HG02610 (cell line): ENCODE data around the gene FUT3.

Experiments used
- ATAC-seq: cut with Tn5 transposase; IDR thresholded peaks from one replicate; pipeline ENCODE4 v1.9.1; 2021; ENCODE audit warnings: mild to moderate bottlenecking, moderate library complexity; ENCODE audit not compliant: unreplicated experiment

The FUT3 gene

DNA sequence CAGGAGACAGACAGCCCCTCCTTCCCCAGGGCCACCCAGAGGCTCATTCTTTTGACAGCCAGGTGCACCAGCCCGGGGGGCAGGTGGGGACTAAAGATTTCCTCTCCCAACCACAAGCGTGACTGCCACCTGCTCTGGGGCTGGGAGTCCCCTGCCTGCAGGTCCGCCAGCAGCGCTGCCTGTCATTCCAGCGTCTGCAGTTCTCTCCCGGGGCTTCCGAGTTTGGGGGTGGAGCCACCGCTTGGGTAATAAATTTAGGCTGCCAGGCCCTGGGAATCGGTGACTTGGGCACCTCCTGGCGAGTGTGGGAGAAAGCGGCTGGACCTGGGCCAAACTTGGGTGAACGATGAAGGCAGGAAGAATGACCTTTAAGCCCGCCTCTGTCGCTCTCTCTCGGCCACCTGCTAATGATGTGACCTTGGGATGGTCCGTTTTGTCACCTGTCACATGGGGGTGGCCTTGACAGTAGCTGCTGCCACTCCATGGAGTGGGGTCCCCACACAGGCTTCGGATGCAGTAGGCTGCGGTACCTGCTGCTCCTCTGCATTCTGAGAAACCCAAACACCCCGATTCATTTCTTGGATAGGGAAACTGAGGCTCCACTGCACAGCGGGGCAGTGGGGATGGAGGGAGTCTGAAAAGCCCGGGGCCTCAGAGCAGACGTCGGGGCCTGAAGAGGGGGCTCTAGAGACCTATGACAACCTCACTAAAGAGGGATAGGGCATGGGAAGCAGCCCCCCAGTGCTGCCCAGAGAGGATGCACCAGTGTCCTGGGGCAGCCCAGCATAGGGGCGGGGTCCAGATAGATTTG lies 24.5 kb downstream of the FUT3 start:
- ATAC-seq = no peak

- ATAC-seq = no peak
Observed at GRCh38 chr19:5825178-5825577, 26.1 kb downstream of the FUT3 start.

- ATAC-seq = no peak
Observed at GRCh38 chr19:5824751-5825150, 26.5 kb downstream of the FUT3 start.

DNA sequence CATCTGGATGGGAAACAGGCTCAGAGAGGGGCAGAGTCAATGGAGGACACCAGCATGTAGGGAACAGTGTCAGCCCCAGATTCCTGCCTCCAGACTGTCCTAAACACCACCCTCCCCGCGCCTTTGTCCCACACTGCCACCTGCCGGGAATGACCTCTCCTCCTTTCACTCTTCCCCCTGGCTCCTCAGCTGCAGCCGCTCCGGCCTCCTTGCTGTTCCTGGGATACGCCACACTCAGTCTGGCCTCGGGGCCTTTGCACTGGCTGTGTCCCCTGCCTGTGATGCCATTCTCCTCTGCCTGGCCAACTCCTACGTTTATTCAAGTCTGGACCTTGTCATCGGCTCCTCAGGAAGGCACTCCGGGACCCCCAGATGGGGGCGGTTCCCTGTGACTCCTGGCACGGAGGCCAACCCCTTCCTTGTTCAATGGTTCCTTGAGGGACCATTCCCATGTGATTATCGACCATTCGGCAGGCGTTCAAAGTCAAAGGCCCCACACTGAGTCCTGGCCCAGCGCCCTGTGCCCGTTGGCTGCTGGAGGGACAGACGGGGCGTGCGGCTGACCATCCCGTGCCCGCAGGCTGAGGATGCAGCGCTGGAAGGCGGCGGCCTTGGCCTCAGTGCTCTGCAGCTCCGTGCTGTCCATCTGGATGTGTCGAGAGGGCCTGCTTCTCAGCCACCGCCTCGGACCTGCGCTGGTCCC lies 27.5 kb downstream of the FUT3 start:
- ATAC-seq = no peak

GRCh38 chr19:5822181-5822844 lies 28.9 kb downstream of the FUT3 start:
- ATAC-seq = no peak

DNA sequence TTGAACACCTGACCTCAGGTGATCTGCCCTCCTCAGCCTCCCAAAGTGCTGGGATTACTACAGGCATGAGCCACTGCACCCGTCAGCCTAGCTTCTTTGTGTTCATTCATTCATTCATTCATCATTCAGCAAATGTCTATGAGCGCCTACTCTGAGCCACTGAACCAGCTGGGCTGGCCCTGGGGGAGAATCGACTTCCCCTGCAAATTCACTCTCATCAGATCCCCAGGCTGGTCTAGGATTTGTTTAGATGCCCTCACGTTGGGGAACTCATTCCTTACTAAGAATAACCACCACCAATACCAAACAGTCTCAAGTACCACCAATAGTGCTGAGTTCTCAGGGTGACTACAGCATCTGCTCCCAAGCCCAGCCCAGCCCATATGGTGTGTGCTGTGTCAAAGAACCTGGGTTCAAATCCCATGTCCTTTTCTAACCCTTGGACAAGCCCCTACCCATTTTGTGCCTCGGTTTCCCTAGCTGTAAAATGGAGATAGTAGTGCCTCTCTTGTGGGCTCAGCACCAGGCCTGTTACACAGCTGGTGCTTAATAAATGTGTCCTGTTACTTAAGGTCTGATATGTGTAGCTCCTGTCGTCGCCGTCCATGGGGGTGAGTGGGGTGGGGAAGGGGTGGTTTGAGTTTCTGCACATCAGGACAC lies 29.6 kb downstream of the FUT3 start:
- ATAC-seq = no peak

- ATAC-seq = no peak
Observed at GRCh38 chr19:5820785-5821184, 30.5 kb downstream of the FUT3 start.

DNA sequence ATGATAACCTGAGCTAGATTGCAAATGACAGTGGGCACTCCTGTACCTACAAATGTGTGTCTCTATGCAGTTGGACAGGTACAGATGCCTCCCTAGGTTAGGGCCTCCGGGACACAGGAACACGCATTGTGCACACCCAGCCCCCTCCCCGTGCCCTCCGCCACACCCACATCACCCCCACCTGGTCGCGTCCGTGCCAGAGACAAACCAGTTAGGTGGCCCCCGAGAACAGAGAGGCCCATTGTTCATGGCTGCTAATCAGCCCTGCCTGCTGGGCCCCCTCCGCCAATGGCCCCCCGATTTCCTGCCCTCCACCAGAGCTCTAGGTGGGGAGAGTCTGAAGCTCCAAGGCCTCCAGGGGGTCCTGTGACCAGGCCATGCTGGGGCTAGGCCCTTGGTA lies 32.7 kb downstream of the FUT3 start:
- ATAC-seq = no peak

DNA sequence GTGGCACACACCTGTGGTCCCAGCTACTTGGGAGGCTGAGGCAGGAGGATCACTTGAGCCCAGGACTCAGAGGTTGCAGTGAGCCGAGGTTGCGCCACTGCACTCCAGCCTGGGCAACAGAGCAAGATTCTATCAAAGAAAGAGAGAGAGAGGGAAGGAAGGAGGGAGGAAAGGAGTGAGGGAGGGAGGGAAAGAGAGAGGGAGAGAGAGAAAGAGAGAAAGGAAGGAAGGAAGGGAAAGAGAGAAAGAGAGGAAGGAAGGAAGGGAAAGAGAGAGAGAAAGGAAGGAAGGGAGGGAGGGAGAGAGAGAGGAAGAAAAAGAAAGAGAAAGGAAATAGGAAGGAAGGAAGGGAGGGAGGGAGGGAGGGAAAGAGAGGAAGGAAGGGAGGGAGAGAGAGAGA lies 34.0 kb downstream of the FUT3 start:
- ATAC-seq = no peak

GRCh38 chr19:5814852-5815246 lies 36.4 kb downstream of the FUT3 start:
- ATAC-seq = no peak

DNA sequence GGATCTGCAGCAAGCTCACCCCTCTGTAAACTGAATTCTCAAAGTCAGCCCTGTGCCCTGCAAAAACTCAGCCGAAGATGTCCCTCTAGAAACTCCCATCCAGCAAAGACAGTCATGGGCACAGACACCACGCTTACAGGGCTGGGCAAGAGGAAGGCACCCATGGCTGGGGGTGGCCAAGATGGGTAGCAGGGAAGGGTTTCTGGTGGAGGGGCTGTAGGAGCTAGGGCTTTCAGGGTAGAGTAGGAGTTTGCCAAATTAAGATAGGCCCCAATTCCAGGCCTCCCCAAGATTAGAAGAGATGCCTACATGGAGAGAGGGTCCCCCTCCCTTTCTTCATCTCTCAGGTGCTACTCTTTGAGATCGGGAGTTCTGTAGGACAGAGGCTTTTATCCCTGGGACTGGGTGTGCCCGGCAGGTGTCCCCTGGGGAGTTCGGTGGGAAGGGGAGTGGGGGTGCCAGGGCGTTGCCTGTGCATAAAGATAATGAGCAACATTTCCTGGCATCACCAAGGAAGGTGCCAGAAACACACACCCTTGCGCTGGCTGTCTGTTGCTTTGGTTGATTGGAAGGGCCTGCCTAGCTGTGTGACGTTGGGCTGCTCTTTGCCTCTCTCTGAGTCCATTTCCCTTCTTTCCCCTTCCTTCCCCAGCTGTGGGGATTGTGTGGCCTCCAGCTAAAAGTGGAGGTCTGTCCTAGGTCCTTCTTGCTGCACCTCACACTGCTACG lies 37.0 kb downstream of the FUT3 start:
- no peak for ATAC-seq

DNA sequence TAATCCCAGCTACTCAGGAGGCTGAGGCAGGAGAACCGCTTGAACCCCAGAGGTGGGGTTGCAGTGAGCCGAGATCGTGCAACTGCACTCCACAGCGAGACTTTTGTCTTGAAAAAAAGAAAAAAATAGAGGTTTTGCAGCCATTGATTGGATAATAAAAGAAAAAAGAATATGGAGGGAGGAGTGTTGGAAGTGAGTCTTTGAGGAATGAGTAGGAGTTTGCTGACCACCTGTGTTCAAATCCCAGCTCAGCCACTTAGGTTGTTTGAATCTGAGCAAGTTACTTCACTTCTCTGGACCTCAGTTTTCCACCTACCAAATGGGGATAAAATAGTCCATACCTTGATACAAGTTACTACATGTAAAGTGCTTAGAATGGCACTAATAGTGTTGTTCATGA lies 40.1 kb downstream of the FUT3 start:
- no peak for ATAC-seq

DNA sequence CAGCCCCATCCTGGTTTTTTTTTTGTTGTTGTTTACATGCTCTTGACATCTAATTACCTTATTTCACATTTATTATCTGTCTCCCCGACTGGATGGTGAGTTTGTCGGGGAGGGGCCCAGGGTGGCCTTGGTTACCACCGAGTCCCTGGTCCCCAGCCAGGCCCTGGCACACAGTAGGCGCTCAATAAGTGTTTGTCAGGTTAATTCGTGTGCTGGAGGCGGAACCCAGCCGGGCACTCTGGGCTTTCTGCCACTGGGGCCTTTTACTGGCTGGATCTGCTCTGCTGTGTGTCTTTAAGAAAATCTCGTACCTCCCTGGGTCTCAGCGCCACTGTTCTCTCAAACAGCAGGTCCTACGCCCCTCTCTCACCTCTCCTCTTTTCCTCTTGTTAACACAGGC lies 41.8 kb downstream of the FUT3 start:
- ATAC-seq = no peak

DNA sequence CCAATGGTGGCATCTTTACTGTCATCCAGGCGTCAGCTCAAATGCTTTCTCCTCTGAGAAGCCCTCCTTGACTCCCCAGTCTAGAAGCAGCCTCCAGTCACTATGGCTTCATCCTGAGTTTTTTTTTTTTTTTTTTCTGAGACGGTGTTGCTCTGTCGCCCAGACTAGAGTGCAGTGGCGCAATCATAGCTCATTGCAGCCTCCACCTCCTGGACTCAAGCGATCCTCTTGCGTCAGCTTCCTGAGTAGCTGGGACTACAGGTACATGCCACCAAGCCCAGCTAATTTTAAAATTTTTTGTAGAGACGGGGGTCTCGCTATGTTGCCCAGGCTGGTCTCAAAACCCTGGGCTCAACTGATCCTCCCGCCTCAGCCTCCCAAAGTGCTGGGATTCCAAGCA lies 42.2 kb downstream of the FUT3 start:
- no peak for ATAC-seq

GRCh38 chr19:5808120-5808816 lies 43.0 kb downstream of the FUT3 start:
- ATAC-seq = no peak

DNA sequence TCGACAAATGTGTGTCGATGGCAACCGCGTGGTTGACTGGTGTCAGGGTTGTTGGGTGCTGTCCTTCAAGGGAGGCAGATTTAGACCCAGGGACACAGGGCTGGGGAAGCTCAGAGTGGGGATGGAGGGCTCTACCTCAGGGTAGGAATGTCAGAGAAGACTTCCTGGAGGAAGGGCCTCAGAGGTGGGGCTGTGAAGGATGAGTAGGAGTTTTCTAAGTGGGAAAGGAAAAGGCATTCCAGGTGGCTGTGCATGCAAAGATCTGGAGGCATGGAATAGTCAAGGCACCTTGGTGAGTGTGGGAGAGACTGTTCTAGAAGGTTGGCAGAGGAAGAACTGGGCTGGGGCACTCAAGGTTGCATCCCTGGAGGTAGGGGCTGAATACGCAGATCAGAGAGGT lies 44.3 kb downstream of the FUT3 start:
- ATAC-seq = no peak

- no peak for ATAC-seq
Observed at GRCh38 chr19:5806133-5806489, 45.1 kb downstream of the FUT3 start.

DNA sequence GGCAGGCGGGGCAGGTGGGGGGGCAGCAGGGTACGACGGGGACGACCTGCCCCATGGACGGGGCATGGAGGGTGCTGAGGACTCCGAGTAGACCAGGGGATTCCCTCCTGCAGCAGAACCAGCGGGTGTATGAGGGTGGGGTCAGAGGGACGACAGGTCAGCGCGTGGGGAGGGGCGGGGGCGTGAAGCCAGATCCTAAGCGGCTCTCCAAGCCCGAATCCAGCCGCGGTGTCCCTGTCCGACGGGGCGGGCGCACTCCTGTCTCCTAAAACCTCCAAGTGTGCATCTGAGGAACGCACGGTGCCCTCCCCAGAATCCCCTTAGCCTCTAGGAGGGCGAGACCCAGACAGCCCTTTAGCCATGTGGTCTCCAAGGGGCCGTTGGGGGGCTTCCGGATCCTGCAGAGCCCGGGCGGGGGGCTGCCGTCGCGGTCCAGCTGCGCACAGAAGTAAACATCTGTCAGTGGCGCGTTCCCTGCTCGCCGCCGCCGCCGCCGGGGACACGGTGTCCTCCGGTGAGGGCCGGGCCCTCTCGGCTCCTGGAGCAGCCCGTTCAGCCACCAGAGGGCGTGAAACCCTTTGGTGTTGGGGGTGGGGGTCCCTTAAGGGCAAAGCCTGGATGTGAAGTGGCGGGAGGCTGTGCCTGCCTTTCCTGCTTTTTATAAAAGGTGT lies 45.7 kb downstream of the FUT3 start:
- no peak for ATAC-seq

GRCh38 chr19:5804516-5805461 lies 46.5 kb downstream of the FUT3 start, which contains the start of gene NRTN:
Gene NRTN, plus strand, starts transcription at chr19:5805067. Its CDS starts 19,099 bp downstream, at chr19:5824166.
- ATAC-seq = no peak
